ENCODE data around the gene IL1RAPL2.
"Not testable (repeated sequence)": the region's sequence is repeated elsewhere in the genome, so short reads cannot be mapped to it uniquely, and the experiment has no call there.

IL1RAPL2 gene

DNA sequence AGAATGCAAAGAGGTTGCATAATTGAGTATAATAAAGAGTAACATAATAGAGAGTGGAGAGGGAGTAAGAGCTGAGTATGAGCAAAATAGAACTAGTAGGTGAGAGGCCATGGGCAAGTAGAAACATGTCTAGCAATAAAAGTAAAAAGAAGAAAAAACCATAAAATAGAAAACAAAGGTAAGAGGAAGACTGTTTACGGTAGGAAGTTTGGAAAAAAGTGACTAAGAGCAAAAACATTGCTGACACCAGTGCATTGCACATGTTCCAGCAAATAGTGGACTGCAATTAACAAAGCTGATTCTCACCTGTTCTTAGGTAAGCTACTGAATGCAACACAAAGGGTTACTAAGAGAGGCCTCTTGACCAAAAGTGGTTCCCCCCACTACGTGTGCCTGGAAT, 451.6 kb downstream of the IL1RAPL2 start:
- Histone ChIP-seq H3K27me3 (ENCODE audit: insufficient read depth, low read length) (no peaks in the 10 kb centered on the region), H2AFZ (ENCODE audit: low read depth, low read length) (no peak overlapping the region), H3K4me3 (ENCODE audit: low read length) (no peak overlapping the region), H3K4me1 (ENCODE audit: insufficient read depth, low read length) (no peaks in the 10 kb centered on the region), H3K36me3 (ENCODE audit: insufficient read depth, low read length) (no peaks in the 10 kb centered on the region), H3K9me3 (ENCODE audit: low read length) (no peaks in the 10 kb centered on the region)

DNA sequence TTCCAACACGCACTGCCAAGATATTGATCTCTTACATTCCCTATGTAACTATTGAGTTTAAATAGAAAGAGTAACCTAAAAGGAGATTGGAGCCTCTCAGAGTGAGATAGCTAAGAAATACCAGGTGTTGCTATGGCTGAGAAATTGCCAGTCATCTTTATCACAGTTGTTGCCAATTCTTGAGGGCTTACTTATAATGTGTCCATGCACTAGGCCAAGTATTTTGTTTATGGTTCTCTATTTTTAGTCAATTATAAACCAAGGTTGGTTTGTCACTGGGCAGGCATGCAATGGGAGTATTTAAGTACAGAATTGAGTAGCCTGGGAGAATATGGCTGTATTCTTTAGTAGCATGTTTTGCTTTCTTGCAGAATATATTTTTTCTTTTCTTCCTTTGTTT, 452.9 kb downstream of the IL1RAPL2 start:
- Histone ChIP-seq H3K9me3 (ENCODE audit: low read length) (no peaks in the 10 kb centered on the region), H3K36me3 (ENCODE audit: insufficient read depth, low read length) (no peaks in the 10 kb centered on the region), H2AFZ (ENCODE audit: low read depth, low read length) (no peak overlapping the region), H3K4me3 (ENCODE audit: low read length) (no peak overlapping the region), H3K27me3 (ENCODE audit: insufficient read depth, low read length) (no peaks in the 10 kb centered on the region), H3K4me1 (ENCODE audit: insufficient read depth, low read length) (no peaks in the 10 kb centered on the region)

GRCh38 chrX:105028962-105029361, 463.0 kb downstream of the IL1RAPL2 start:
- not testable (repeated sequence) for H3K36me3 ChIP-seq (ENCODE audit: insufficient read depth, low read length); H3K4me3 ChIP-seq (ENCODE audit: low read length); H3K4me1 ChIP-seq (ENCODE audit: insufficient read depth, low read length); H2AFZ ChIP-seq (ENCODE audit: low read depth, low read length); H3K9me3 ChIP-seq (ENCODE audit: low read length); H3K27me3 ChIP-seq (ENCODE audit: insufficient read depth, low read length)

DNA sequence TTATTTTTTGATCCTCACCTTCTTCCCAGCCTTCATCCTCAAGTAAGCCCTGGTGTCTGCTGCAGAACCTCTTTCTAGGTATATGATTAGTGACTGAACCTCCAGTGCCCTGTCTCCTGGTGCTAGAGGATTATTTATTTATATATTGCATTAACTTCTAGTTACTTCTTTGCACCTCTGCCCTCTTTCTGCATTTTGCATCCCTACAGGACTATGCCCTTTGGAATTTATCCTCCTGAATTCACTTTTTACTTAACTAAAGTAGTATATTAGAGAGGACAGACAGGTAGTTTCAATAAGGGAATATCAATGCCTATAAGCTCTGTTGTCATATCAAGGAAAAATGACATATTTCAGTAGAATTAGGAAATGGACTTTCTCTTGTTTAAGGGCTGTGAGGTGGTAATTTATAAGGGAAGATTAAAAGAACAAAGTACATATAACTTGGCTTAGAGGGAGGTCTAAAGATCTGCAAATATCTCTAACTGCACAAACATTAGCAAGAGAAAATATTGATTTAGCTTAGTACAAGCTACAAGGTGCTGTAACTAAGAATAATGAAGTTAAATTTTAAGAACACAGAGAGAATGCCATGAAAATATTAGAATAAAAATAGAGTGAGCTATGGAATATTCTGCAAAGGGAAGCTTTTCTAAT, 472.8 kb downstream of the IL1RAPL2 start:
- H3K4me1 ChIP-seq (ENCODE audit: insufficient read depth, low read length), result no peaks in the 10 kb centered on the region

DNA sequence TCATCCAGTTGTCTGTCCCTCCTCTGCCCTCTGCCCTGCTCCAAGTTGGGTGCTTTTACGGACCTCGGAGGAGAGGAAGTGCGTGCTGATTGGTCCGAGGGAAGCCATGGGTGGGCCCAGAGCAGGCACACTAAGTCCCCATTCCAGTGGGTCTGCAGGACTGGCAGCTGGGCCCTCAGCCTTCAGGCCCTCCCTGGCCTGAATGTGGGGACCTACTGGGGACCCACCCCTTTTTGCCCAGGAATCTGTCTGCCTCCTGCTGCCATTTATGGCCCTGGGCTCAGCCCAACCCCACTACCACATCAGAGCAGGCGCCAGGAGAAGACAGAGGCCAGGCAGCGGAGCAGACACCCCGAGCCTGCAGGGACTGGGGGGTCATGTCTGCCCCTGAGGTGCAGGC, 484.9 kb downstream of the IL1RAPL2 start:
- Histone ChIP-seq H3K36me3 (ENCODE audit: insufficient read depth, low read length) (no peaks in the 10 kb centered on the region), H3K4me1 (ENCODE audit: insufficient read depth, low read length) (no peaks in the 10 kb centered on the region), H3K9me3 (ENCODE audit: low read length) (no peaks in the 10 kb centered on the region), H3K4me3 (ENCODE audit: low read length) (no peak overlapping the region), H3K27me3 (ENCODE audit: insufficient read depth, low read length) (no peaks in the 10 kb centered on the region), H2AFZ (ENCODE audit: low read depth, low read length) (no peak overlapping the region)

More for the DNA sequence above, 472.8 kb downstream of the IL1RAPL2 start:
- Histone ChIP-seq H2AFZ (ENCODE audit: low read depth, low read length) (no peak overlapping the region), H3K9me3 (ENCODE audit: low read length) (no peaks in the 10 kb centered on the region), H3K27me3 (ENCODE audit: insufficient read depth, low read length) (no peaks in the 10 kb centered on the region), H3K4me3 (ENCODE audit: low read length) (no peak overlapping the region), H3K36me3 (ENCODE audit: insufficient read depth, low read length) (no peaks in the 10 kb centered on the region)

- no peaks in the 10 kb centered on the region for H3K4me1 ChIP-seq (ENCODE audit: insufficient read depth, low read length)
- H3K36me3 ChIP-seq (ENCODE audit: insufficient read depth, low read length), result no peaks in the 10 kb centered on the region
- H3K9me3 ChIP-seq (ENCODE audit: low read length), result no peaks in the 10 kb centered on the region
- H3K27me3 ChIP-seq (ENCODE audit: insufficient read depth, low read length), result no peaks in the 10 kb centered on the region
- no peak overlapping the region for H3K4me3 ChIP-seq (ENCODE audit: low read length)
- H2AFZ ChIP-seq (ENCODE audit: low read depth, low read length), result no peak overlapping the region
These were observed 485.4 kb downstream of the IL1RAPL2 start for GRCh38 chrX:105051364-105051763.

DNA sequence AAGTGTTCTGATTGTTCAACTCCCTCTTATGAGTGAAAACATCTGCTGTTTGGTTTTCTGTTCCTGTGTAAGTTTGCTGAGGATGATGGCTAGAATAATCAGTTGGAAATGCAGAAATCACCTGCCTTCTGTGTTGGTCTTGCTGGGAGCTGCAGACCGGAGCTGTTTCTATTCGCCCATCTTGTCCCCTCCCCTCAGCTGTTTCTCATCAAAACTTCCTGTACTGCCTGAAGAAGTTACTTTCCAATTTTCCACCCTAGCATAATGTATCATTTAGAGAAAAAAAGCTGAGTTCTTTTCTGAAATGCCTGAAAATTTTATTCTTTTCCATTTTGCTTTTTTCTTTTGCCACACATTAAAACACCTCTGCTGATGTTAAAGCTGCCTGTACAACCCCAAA, 486.9 kb downstream of the IL1RAPL2 start:
- Histone ChIP-seq H3K36me3 (ENCODE audit: insufficient read depth, low read length) (no peaks in the 10 kb centered on the region), H3K4me3 (ENCODE audit: low read length) (no peak overlapping the region), H3K27me3 (ENCODE audit: insufficient read depth, low read length) (no peaks in the 10 kb centered on the region), H3K9me3 (ENCODE audit: low read length) (no peaks in the 10 kb centered on the region), H3K4me1 (ENCODE audit: insufficient read depth, low read length) (no peaks in the 10 kb centered on the region), H2AFZ (ENCODE audit: low read depth, low read length) (no peak overlapping the region)

GRCh38 chrX:105063743-105064142, 497.7 kb downstream of the IL1RAPL2 start:
- Histone ChIP-seq H3K27me3 (ENCODE audit: insufficient read depth, low read length) (no peaks in the 10 kb centered on the region), H2AFZ (ENCODE audit: low read depth, low read length) (no peak overlapping the region), H3K4me1 (ENCODE audit: insufficient read depth, low read length) (no peaks in the 10 kb centered on the region), H3K9me3 (ENCODE audit: low read length) (no peaks in the 10 kb centered on the region), H3K4me3 (ENCODE audit: low read length) (no peak overlapping the region), H3K36me3 (ENCODE audit: insufficient read depth, low read length) (no peaks in the 10 kb centered on the region)

DNA sequence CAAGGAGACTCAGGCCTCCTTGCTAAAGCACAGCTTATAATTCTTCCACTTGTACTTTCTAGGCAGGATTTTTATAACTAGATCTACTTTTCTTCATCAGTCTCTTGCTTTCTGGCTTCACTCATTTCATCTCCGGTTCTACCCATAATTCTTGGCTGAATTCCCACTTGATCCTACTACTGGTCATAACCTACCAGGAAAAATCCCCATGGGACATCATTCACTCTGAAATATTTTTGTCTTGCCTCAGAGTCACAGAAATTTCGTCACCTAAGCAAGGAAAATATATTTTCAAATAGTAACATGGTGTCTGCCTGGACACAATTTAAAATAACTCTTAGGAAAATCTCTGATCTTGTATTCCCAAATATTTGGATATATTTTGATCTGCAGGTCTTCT, 532.2 kb downstream of the IL1RAPL2 start:
- H3K4me3 ChIP-seq (ENCODE audit: low read length), result no peak overlapping the region
- H3K9me3 ChIP-seq (ENCODE audit: low read length), result no peaks in the 10 kb centered on the region
- H3K27me3 ChIP-seq (ENCODE audit: insufficient read depth, low read length), result no peaks in the 10 kb centered on the region
- H2AFZ ChIP-seq (ENCODE audit: low read depth, low read length), result no peak overlapping the region
- H3K36me3 ChIP-seq (ENCODE audit: insufficient read depth, low read length), result no peaks in the 10 kb centered on the region
- no peaks in the 10 kb centered on the region for H3K4me1 ChIP-seq (ENCODE audit: insufficient read depth, low read length)

- H3K4me1 ChIP-seq (ENCODE audit: insufficient read depth, low read length), result no peaks in the 10 kb centered on the region
- H3K4me3 ChIP-seq (ENCODE audit: low read length), result no peak overlapping the region
- H3K9me3 ChIP-seq (ENCODE audit: low read length), result no peaks in the 10 kb centered on the region
- H3K27me3 ChIP-seq (ENCODE audit: insufficient read depth, low read length), result no peaks in the 10 kb centered on the region
- no peak overlapping the region for H2AFZ ChIP-seq (ENCODE audit: low read depth, low read length)
- H3K36me3 ChIP-seq (ENCODE audit: insufficient read depth, low read length), result no peaks in the 10 kb centered on the region
These were observed 532.8 kb downstream of the IL1RAPL2 start for GRCh38 chrX:105098812-105099211.

GRCh38 chrX:105101378-105101777, 535.4 kb downstream of the IL1RAPL2 start:
- H3K4me3 ChIP-seq (ENCODE audit: low read length), result no peak overlapping the region
- no peaks in the 10 kb centered on the region for H3K27me3 ChIP-seq (ENCODE audit: insufficient read depth, low read length)
- H2AFZ ChIP-seq (ENCODE audit: low read depth, low read length), result no peak overlapping the region
- H3K4me1 ChIP-seq (ENCODE audit: insufficient read depth, low read length), result no peaks in the 10 kb centered on the region
- H3K36me3 ChIP-seq (ENCODE audit: insufficient read depth, low read length), result no peaks in the 10 kb centered on the region
- no peaks in the 10 kb centered on the region for H3K9me3 ChIP-seq (ENCODE audit: low read length)

- Histone ChIP-seq H3K36me3 (ENCODE audit: insufficient read depth, low read length) (no peaks in the 10 kb centered on the region), H3K4me3 (ENCODE audit: low read length) (no peak overlapping the region), H3K27me3 (ENCODE audit: insufficient read depth, low read length) (no peaks in the 10 kb centered on the region), H2AFZ (ENCODE audit: low read depth, low read length) (no peak overlapping the region), H3K4me1 (ENCODE audit: insufficient read depth, low read length) (no peaks in the 10 kb centered on the region), H3K9me3 (ENCODE audit: low read length) (no peaks in the 10 kb centered on the region)
These were observed 543.9 kb downstream of the IL1RAPL2 start for GRCh38 chrX:105109936-105110335.

DNA sequence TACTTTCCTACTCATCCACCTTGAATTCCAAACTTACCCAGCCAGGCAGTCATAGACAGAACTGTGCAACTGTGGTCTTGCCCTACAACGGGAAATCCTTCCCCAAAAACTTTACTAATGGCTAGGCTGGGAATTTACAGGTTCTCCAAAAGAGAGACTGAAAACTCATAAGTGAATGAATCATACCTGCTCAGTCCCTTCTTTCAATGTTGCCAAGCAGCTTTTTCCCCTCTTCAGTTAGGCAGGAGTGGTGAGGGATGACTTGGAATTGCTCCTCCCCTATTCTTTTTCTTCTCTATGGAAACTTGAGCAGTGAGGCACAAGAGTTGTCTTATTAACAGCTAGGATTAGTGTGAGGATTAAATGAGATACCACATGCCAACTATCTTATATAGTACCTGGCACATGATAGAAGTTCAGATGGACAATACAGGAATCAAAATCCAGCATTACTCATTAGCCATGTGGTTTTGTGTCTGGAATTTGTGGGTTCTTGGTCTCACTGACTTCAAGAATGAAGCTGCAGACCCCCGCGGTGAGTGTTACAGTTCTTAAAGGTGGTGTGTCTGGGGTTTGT, 548.6 kb downstream of the IL1RAPL2 start:
- no peaks in the 10 kb centered on the region for H3K4me1 ChIP-seq (ENCODE audit: insufficient read depth, low read length)
- H3K4me3 ChIP-seq (ENCODE audit: low read length), result no peak overlapping the region
- no peaks in the 10 kb centered on the region for H3K9me3 ChIP-seq (ENCODE audit: low read length)
- no peaks in the 10 kb centered on the region for H3K27me3 ChIP-seq (ENCODE audit: insufficient read depth, low read length)
- no peaks in the 10 kb centered on the region for H3K36me3 ChIP-seq (ENCODE audit: insufficient read depth, low read length)
- no peak overlapping the region for H2AFZ ChIP-seq (ENCODE audit: low read depth, low read length)

Data from neuron (in vitro differentiated cells).